ENCODE measurements around the gene RAD51AP2. TPM values are rescaled to one million over a fixed set of nuclear protein-coding genes. Genes with fewer than 3 reads are reported as not detected.
"Not testable (repeated sequence)": the region's sequence is repeated elsewhere in the genome, so short reads cannot be mapped to it uniquely, and the experiment has no call there.

The RAD51AP2 gene
- total and polyA plus RNA-seq, 2 donors from 2014 or later = not detected

DNA sequence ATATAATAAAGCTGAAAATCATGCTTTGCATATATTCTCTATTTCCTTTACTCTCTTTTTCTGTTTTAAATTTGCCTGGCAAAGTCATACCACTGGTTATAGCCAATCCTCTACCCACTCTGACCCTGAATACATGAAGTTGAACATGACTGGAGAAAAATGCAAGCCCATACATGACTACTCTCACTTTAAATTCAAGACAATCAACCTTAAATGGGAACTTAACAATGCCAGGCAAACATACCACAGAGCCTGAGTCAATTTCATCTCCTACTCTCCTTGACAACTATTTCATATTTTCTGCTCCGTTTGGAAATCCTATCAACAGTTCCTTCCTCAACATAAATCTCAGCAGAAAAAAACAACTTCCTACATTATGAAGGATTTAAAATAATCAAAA, 22.6 kb downstream of the RAD51AP2 start:
- DNase-seq (no peak), FAIRE-seq (no peak)
- H3K4me3 ChIP-seq (ENCODE audit: low read length in 3 of 3) = no peak overlapping the region
- no peak overlapping the region for H3K9ac ChIP-seq (ENCODE audit: low read length in 3 of 3)
- no peaks in the 10 kb centered on the region for H3K9me3 ChIP-seq (ENCODE audit: control insufficient read depth in 2 of 3, insufficient read depth in 1 of 3, low read length in 3 of 3)
- TF ChIP-seq, protein P1, sequence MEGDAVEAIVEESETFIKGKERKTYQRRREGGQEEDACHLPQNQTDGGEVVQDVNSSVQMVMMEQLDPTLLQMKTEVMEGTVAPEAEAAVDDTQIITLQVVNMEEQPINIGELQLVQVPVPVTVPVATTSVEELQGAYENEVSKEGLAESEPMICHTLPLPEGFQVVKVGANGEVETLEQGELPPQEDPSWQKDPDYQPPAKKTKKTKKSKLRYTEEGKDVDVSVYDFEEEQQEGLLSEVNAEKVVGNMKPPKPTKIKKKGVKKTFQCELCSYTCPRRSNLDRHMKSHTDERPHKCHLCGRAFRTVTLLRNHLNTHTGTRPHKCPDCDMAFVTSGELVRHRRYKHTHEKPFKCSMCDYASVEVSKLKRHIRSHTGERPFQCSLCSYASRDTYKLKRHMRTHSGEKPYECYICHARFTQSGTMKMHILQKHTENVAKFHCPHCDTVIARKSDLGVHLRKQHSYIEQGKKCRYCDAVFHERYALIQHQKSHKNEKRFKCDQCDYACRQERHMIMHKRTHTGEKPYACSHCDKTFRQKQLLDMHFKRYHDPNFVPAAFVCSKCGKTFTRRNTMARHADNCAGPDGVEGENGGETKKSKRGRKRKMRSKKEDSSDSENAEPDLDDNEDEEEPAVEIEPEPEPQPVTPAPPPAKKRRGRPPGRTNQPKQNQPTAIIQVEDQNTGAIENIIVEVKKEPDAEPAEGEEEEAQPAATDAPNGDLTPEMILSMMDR (IDR thresholded peaks at IDR 0.05; ENCODE audit: borderline replicate concordance, extremely low read depth, insufficient read depth) = no peak
- H3K4me1 ChIP-seq (ENCODE audit: control insufficient read depth in 2 of 3, insufficient read depth in 2 of 3, low read depth in 1 of 3, low read length in 3 of 3) = no peaks in the 10 kb centered on the region
- H3K36me3 ChIP-seq (ENCODE audit: control insufficient read depth in 2 of 3, insufficient read depth in 3 of 3, low read length in 3 of 3) = no peaks in the 10 kb centered on the region
- intact Hi-C loops (cut with DNase I) = no loop called here
- H3K27ac ChIP-seq (ENCODE audit: low read depth in 2 of 2, low read length in 2 of 2) = no peak overlapping the region
- no peaks in the 10 kb centered on the region for H3K27me3 ChIP-seq (ENCODE audit: control insufficient read depth, insufficient read depth, low read length)

DNA sequence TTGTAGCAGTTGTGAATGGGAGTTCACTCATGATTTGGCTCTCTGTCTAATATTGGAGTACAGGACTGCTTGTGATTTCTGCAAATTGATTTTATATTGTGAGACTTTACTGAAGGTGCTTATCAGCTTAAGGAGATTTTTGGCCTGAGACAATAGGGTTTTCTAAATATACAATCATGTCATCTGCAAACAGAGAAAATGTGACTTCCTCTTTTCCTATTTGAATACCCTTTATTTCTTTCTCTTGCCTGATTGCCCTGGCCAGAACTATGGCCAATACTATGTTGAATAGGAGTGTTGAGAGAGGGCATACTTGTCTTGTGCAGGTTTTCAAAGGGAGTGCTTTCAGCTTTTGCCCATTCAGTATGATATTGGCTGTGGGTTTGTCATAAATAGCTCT, 28.1 kb downstream of the RAD51AP2 start:
- H3K9ac ChIP-seq (ENCODE audit: low read length in 3 of 3); H3K4me1 ChIP-seq (ENCODE audit: control insufficient read depth in 2 of 3, insufficient read depth in 2 of 3, low read depth in 1 of 3, low read length in 3 of 3); DNase-seq; H3K9me3 ChIP-seq (ENCODE audit: control insufficient read depth in 2 of 3, insufficient read depth in 1 of 3, low read length in 3 of 3); H3K36me3 ChIP-seq (ENCODE audit: control insufficient read depth in 2 of 3, insufficient read depth in 3 of 3, low read length in 3 of 3); FAIRE-seq; intact Hi-C loops (cut with DNase I); H3K27ac ChIP-seq (ENCODE audit: low read depth in 2 of 2, low read length in 2 of 2); H3K27me3 ChIP-seq (ENCODE audit: control insufficient read depth, insufficient read depth, low read length); H3K4me3 ChIP-seq (ENCODE audit: low read length in 3 of 3): not testable (repeated sequence)

DNA sequence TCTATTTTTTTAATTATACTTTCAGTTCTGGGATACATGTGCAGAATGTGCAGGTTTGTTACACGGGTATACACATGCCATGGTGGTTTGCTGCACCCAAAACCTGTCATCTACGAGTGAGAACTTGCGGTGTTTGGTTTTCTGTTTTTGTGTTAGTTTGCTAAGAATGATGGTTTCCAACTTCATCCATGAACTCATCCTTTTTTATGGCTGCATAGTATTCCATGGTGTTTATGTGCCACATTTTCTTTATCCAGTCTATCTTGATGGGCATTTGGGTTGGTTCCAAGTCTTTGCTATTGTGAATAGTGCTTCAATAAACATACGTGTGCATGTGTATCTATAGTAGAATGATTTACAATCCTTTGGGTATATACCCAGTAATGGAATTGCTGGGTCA, 29.6 kb downstream of the RAD51AP2 start:
- H3K27me3 ChIP-seq (ENCODE audit: control insufficient read depth, insufficient read depth, low read length); H3K9me3 ChIP-seq (ENCODE audit: control insufficient read depth in 2 of 3, insufficient read depth in 1 of 3, low read length in 3 of 3); DNase-seq; H3K36me3 ChIP-seq (ENCODE audit: control insufficient read depth in 2 of 3, insufficient read depth in 3 of 3, low read length in 3 of 3); FAIRE-seq; H3K4me1 ChIP-seq (ENCODE audit: control insufficient read depth in 2 of 3, insufficient read depth in 2 of 3, low read depth in 1 of 3, low read length in 3 of 3); H3K4me3 ChIP-seq (ENCODE audit: low read length in 3 of 3); intact Hi-C loops (cut with DNase I); H3K27ac ChIP-seq (ENCODE audit: low read depth in 2 of 2, low read length in 2 of 2); H3K9ac ChIP-seq (ENCODE audit: low read length in 3 of 3): not testable (repeated sequence)

DNA sequence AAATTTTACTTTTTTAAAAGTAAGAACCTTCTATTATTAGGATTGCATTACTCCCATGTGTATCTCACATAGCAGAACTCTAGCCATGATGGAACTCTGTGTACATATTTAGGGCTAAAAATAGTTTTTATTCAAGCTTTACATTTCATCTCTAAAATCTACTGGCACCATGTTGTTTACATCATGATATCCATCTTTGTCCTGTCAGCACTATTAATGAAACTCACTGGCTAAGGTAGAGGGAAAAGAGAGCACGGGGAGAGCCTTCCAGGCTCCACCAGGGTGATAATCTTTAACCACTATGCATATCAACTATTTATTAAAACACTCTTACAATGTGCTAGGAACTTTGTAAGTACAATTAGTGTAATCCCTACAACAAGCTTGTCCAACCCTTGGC, 34.7 kb downstream of the RAD51AP2 start:
- H3K9me3 ChIP-seq (ENCODE audit: control insufficient read depth in 2 of 3, insufficient read depth in 1 of 3, low read length in 3 of 3) = no peaks in the 10 kb centered on the region
- DNase-seq (no peak), FAIRE-seq (no peak)
- no peaks in the 10 kb centered on the region for H3K4me1 ChIP-seq (ENCODE audit: control insufficient read depth in 2 of 3, insufficient read depth in 2 of 3, low read depth in 1 of 3, low read length in 3 of 3)
- intact Hi-C loops (cut with DNase I) = no loop called here
- H3K27ac ChIP-seq (ENCODE audit: low read depth in 2 of 2, low read length in 2 of 2) = no peak overlapping the region
- TF ChIP-seq, protein P1 (IDR thresholded peaks at IDR 0.05; ENCODE audit: borderline replicate concordance, extremely low read depth, insufficient read depth) = no peak
- H3K4me3 ChIP-seq (ENCODE audit: low read length in 3 of 3) = no peak overlapping the region
- no peak overlapping the region for H3K9ac ChIP-seq (ENCODE audit: low read length in 3 of 3)
- no peaks in the 10 kb centered on the region for H3K36me3 ChIP-seq (ENCODE audit: control insufficient read depth in 2 of 3, insufficient read depth in 3 of 3, low read length in 3 of 3)
- H3K27me3 ChIP-seq (ENCODE audit: control insufficient read depth, insufficient read depth, low read length) = no peaks in the 10 kb centered on the region

DNA sequence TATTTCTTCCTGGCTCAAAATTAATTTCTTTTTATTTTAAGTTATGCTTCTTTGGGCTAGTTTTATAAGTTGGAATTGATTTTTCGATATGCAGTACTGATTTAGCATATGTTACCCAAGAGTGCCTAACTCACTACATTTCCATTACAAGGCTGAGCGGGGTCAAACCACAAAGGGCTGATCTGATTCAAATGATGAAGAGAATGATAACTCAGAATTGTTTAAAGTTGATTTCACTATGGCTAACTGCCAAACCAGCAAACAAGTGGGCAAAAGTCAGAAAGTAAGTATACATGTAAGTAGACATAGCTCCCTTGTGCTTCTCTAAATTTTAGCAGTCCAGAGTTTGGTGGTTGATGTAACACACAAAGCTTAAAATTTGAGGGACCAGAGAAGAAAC, 35.6 kb downstream of the RAD51AP2 start:
- Histone ChIP-seq H3K9me3 (ENCODE audit: control insufficient read depth in 2 of 3, insufficient read depth in 1 of 3, low read length in 3 of 3) (no peaks in the 10 kb centered on the region), H3K4me3 (ENCODE audit: low read length in 3 of 3) (no peak overlapping the region), H3K36me3 (ENCODE audit: control insufficient read depth in 2 of 3, insufficient read depth in 3 of 3, low read length in 3 of 3) (no peaks in the 10 kb centered on the region), H3K4me1 (ENCODE audit: control insufficient read depth in 2 of 3, insufficient read depth in 2 of 3, low read depth in 1 of 3, low read length in 3 of 3) (no peaks in the 10 kb centered on the region), H3K27ac (ENCODE audit: low read depth in 2 of 2, low read length in 2 of 2) (no peak overlapping the region), H3K9ac (ENCODE audit: low read length in 3 of 3) (no peak overlapping the region), H3K27me3 (ENCODE audit: control insufficient read depth, insufficient read depth, low read length) (no peaks in the 10 kb centered on the region)
- intact Hi-C loops (cut with DNase I) = no loop called here
- FAIRE-seq (no peak), DNase-seq (no peak)
- TF ChIP-seq, protein P1 (IDR thresholded peaks at IDR 0.05; ENCODE audit: borderline replicate concordance, extremely low read depth, insufficient read depth) = no peak

Data from kidney (tissue), 14 donors.